CD4-positive, alpha-beta T cell treated with Interleukin-2 at 100 ng/mL for 4 hours (primary cell): ENCODE measurements around the gene SMIM14.
"Not testable (repeated sequence)": the region's sequence is repeated elsewhere in the genome, so short reads cannot be mapped to it uniquely, and the experiment has no call there.

Experiments
- DNase-seq: peaks from one replicate; pipeline ENCODE4 v3.0.0-alpha.2; 2020; ENCODE audit warnings: low spot score

SMIM14 gene

DNA sequence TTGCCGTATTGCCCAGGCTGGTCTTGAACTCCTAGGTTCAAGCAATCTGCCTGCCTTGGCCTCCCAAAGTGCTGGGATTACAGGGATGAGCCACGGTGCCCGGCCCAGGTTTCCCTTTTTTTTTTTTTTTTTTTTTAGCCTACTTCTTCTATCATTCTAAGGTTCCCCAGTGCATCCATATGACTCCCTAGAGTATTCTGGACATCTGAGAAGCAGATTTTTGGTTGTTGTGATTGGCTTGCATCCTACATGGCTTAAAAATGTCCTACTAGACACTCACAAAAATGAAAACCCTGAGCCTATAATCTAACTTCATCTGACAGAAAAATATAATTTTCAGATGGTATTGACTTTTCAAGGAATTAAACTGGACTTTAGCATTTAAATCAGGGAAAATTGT is 41.7 kb downstream of the SMIM14 start:
- no peak for DNase-seq

DNA sequence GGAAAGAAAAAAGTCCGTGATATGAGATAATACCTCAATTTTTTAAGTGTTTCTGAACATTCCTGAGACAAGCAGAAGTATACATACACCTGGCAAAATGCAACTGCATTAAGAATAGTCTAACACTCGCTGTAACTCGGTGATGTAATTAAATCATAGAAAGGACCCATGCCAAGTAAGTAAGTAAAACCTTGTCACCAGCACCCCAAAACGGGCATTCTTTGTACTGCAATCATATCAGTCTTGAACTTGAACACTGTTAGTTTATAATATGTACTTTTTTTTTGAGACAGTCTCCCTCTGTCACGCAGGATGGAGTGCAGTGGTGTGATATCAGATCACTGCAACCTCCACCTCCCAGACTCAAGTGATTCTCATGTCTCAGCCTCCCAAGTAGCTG is 47.4 kb downstream of the SMIM14 start:
- DNase-seq: no peak

DNA sequence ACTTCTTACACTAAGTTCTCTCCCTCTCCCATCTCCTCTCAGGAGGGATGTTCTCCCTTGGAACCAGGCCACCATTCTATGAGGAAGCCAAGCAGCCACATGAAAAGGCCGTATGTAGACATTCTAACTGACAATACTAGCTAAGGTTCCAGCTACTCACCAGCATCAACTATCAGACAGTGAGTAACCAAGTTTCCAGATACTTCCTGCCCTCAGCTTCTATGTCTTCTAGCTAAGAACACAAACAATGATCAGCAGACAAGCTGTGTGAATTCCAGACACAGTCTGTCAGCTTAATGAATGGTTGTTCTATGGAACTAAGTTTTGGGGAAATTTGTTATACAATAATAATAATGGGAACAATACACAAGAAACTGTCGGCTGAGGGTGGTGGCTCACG is 50.8 kb downstream of the SMIM14 start:
- DNase-seq: no peak

DNA sequence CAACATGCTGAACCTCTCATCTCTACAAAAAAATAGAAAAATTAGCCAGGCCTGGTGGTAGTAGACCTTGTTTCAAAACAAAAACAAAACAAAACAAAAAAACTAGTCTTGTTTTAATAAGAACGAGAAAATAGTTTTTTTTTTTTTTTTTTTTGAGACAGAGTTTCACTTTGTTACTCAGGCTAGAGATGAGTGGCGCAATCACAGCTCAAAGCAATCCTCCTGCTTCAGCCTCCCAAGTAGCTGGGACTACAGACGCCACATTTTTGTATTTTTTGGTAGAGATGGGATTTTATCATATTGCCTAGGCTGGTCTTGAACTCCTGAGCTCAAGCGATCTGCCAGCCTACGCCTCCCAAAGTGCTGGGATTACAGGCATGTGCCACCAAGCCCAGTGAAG is 63.7 kb downstream of the SMIM14 start:
- DNase-seq: no peak

DNA sequence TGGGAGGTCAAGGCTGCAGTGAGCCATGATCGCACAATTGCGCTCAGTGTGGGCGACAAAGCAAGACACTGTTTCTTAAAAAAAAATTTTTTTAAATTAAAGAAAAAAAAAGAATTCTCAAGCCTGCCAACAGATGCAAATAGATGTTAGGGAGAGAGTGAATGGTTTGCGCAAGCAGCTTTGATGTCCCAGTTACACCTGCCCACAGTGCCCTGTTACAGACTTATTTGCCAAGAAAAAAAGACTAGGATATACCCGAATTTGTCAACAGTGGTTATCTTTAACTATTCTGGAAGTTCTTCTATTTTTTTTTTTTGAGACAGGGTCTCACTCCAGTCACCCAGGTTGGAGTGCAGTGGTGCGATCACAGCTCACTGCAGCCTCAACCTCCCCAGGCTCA is 67.2 kb downstream of the SMIM14 start:
- no peak for DNase-seq

DNA sequence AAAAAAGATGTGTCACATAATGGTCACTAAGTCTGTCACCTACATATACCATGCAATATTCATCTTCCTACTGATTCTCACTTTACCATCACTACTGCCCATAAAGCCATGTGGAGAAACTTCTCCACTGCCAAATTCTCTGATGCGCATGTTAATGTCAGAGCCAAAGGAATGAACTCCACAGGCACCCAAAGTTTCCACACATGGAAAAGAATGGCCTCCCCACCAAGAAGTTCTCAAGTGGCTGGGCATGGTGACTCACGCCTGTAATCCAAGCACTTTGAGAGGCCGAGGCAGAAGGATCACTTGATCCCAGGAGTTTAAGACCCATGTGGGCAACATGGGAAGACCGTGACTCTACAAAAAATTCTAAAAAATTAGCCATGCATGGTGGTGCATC is 67.6 kb downstream of the SMIM14 start:
- no peak for DNase-seq

DNA sequence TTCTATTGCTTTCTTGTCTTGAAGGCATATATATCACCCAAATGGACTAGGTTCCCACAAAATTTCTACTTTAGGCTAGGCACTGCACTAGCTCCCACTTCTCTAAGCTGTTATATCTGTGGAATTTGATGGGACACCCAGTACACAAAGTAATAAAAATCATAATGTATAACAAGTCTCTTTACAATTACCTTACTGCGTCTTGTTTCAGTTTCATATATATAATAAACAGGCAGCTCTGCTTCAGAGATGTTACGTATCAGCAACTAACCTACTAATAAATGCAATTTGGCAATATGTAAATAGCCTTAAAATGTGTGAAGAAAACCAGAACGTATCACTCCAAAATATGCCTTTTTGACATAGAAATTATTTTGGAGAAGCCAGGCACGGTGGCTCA is 69.5 kb downstream of the SMIM14 start:
- no peak for DNase-seq

DNA sequence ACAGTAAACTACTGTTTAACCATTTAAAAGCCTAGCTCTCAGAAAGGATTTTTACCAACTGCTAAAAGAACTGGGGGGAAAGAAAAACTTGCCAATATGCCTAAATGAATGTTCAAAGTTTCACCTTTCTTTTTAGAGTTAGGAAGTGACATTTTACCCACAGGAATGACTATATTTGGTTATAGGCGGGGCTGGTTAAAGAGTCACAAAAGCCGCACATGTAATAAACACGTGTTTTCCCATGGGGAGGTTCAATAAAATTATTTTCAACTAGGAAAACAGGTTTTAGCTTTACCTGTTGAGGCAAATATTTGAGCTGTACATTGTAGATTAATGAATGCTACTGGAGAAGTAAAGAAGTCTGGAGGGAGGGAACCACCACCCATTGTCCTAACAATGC is 69.9 kb downstream of the SMIM14 start:
- DNase-seq: peak; percentile 10

DNA sequence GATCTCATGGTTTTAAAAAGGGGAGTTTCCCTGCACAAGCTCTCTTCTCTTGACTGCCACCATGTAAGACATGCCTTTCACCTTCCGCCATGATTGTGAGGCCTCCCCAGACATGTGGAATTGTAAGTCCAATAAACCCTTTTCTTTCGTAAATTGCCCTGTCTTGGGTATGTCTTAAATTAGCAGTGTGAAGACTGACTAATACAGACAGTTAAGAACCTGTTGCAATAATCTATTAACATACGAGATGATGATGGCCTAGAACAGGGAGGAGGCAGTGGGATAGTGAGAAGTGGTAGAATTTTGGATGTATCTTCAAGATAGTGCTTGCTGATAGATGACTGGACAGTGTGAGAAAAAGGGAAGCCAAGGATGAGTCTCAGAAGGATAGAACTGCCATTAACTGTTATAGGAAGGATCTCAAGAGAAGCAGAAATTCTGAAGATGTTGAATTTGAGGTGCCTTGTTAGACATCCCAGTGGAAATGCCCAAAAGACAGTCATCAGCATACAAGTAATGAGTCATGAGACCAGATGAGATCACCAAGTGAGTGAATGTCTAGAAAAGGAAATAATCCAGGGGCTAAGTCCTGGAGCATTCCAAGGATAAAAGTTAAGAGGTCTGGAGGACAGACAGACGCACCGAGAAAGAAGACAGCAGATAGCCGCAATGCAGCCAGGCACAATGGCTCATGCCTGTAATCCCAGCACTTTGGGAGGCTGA is 72.6 kb downstream of the SMIM14 start:
- no peak for DNase-seq

DNA sequence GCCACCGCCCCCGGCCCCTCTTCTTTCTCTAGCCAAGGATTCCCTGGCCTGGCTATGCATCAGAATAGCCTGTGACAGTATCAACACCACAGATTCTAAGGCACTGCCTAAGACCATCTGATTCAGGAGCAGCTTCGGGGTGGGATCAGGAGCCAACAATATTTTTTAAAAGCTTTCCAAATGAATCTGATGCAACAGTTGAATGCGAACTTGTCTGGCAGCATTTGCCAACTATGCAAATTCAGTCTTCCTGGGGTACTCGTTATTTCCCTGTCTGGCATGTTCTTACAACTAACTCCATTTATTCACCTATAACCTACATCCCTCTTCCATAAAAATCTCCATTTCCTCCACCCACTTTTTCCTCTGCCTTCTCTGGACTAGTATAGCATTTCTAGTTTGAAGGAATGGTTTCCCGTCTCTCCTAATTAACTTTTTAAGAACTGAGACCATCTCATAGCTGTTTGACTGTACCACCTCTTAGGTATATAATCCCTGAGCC is 75.3 kb downstream of the SMIM14 start:
- DNase-seq: no peak

DNA sequence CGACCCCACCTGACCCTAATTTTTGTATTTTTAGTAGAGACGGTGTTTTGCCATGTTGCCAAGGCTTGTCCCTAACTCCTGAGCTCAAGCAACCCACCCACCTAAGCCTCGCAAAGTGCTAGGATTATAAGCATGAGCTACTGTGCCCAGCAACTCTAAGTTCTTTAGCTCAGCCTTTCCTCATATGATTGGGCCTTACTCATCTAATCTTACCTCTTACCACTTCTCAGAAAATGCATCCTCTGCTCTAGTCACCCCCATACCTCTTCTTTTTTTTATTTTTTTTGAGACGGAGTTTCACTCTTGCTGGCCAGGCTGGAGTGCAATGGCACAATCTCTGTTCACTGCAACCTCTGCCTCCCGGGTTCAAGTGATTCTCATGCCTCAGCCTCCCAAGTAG is 75.9 kb downstream of the SMIM14 start:
- no peak for DNase-seq

DNA sequence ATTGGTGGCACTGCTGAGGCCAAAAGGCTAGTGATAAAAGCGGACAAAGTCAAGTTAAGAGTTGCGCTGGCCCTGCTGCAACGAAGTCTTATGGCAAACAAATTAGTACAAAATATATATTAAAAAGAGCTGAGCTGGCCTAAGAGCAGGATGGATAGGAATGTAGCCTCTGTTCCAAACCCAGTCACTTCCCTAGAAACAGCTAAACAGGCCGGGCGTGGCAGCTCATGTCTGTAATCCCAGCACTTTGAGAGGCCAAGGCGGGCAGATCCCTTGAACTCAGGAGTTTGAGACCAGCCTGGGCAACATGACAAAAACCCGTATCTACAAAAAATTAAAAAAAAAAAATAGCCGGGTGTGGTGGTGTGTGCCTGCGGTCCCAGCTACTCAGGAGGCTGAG is 79.0 kb downstream of the SMIM14 start:
- DNase-seq: no peak

DNA sequence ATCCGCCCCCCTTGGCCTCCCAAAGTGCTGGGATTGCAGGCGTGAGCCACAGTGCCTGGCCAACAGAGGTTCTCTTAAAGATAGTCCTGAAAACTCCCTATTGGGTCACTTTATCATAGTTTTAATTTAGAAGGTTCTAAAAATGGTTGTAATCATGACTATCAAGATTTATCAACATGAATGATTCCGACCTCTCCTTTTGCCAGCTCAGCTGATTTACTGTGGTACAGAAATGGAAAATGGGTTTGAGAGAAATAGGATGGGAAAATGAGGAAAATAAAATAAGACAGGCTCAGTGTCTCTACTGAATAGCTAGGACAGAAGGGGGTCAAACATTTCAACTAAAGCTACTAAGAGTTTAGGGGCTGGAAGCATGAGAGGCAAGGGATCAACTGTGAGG is 83.2 kb downstream of the SMIM14 start:
- DNase-seq: no peak

DNA sequence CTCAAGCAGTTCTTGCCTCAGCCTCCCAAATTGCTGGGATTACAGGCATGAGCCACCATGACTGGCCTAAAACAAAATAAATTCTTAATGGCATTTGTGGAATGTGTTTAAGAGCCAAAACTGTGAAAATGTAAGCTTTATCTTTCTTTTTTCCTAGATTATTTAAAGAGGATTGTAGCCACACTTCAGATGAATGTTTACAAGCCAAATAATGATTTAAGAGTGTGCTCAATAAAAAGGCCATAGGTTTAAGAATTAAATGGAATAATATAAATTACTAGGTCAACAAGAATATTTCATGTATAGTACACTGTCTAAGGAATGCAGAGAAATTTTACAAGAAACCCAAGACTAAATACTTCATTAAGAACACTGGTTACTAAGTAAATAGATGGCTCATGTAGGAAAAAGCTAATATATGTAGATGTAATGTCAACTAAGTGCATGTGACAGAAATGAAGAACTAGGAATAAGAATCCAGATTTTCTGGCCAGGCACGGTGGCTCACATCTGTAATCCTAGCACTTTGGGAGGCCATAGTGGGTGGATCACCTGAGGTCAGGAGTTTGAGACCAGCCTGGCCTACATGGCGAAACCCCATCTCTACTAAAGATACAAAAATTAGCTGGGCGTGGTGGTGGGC is 90.1 kb downstream of the SMIM14 start:
- DNase-seq: no peak

DNA sequence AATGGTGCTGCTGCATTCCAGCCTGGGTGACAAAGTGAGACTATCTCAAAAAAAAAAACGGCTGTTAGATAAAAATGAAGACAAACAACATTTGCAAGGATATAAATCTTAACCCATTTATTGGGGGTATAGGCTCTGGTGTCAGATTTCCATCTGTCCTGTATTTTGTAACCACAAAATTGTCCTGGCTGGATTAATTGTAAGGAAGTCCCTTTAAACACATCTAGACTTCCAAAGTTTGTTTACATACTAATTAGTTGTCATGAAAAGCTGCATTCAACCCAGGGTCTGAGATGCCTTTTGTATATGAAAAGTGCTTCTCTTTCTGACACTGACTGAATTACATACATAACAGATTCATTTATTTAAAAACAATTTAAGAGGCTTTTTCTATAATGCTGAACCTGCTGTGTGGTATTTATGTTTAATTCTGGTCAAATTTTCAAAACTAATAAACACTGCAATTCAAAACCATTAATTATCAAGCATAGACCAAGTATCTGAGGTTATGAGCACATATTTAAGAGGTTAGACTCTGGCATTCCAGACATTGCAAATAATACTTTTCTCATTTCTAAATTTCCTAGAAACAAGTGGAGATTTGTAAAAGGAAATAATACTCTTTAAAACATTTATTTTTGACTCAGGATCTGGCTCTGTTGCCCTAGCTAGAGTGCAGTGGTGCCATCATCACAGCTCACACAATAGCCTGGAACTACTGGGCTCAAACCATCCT is 93.9 kb downstream of the SMIM14 start:
- no peak for DNase-seq

DNA sequence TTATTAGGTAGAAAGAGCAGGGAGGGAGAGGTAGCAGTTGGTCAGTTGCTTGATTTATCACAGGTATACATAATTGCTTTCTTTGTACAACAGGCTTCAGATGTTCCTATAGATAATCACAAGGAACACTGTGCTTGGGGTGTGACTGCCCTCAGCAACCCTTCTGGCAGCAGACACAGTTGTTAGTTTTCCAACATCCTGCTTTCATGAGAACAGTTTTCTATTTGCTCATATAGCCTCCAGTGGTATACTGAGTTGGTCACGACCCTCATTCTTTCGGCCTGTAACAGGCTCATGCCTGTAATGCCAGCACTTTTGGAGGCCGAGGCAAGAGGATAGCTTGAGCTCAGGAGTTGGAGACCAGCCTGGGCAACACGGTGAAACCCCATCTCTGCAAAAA is 94.6 kb downstream of the SMIM14 start:
- not testable (repeated sequence) for DNase-seq

DNA sequence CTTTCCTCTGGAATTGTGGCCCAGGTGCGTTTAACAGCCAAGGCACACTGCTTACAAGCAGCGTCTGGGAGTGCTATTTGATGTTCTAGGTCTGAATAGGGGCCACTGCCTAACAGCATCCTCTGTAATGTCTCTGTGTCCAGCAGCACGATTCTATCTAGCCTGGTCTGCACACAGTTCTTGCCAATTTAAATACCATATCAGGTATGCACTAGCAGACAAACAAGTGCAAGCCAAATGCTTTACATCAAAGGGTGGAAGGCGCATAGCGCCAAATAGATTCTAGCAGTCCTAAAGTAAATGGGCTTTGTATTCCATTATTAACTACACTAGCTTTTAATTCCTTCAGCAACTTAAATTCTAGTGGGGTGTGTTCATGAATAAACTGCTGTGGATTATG is 95.6 kb downstream of the SMIM14 start:
- DNase-seq: no peak

DNA sequence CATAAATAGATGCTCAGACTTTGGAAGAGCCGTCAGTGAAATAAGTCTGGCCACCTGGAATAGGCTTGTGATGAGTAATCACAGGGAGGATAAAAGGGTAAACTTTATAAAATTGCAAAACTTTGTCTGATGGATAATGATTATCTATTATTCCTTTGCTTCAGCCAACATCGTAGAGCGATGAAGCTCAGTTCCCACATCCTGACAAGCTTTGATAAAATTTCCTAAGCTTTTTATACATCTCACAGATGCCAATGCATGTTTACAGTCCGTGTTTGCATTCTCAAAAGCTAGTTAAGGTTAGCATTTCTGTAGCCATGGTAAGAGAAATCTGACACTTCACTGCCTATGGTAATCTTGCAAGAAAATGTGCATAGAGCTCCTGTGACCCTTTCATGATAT is 96.1 kb downstream of the SMIM14 start:
- no peak for DNase-seq

DNA sequence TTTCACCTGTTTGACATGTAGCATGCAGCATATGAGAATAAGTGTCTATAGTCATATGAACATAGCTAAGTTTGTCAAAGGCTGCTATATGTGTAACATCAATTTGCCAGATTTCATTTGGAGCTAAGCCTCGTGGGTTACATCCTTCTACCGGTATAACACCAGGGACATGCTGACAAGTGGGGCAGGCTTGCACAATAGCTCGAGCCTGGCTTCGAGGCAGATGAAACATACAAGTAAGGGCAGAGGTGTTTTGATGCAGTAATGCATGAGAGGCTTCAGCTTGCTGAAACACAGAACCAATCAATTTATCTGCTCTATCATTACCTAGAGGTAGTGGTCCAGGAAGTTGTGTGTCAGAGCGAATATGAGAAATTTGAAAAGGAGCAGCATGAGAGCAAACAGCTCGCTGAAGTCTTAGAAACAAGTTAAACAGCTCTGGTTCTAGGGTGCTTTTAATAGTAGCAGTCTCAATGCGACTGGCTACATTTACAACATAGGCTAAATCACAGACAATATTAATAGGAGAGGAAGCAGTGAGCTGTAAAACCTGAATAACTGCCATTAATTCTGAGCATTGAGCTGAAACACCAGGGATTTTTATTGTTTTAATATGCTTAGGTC is 96.6 kb downstream of the SMIM14 start:
- DNase-seq: no peak

DNA sequence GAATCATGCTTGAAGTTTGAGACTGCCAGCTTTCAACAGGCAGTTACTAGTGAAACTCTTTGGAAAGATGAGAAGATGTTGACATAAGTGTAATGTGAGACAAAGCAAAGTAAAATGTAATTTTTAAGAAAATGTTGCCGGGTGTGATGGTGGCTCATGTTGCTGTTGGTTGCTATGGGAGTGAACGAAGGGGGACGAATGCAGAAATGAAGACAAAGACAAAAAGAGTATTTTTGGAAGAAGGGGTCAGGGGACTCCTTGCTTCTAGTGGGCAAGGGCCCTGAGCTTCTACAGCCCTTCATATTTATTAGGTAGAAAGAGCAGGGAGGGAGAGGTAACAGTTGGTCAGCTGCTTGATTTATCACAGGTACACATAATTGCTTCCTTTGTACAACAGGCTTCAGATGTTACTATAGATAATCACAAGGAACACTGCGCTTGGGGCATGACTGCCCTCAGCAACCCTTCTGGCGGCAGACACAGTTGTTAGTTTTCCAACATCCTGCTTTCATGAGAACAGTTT is 99.5 kb downstream of the SMIM14 start:
- no peak for DNase-seq

DNA sequence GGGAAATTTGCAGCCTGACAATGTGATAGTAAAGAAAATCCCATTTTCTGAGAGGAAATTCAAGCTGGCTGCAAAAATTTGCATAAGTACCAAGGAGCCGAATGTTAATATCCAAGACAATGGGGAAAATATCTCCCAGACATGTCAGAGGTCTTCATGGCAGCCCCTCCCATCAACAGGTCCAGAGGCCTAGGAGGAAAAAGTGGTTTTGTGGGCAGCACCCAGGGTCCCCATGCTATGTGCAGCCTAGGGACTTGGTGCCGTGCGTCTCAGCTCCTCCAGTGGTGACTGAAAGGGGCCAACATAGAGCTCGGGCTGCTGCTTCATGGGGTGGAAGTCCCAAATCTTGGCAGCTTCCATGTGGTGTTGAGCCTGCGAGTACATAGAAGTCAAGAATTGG is 105.1 kb downstream of the SMIM14 start:
- DNase-seq: no peak

DNA sequence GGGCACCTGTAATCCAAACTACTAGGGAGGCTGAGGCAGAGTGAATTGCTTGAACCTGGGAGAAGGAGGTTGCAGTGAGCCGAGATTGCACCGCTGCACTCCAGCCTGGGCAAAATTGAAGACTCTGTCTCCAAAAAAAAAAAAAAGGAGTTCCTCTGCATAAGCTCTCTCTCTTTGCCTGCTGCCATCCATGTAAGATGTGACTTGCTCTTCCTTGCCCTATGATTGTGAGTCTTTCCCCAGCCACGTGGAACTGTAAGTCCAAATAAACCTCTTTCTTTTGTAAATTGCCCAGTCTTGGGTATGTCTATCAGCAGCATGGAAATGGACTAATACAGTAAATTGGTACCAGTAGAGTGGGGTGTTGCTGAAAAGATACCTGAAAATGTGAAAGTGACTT is 106.4 kb downstream of the SMIM14 start:
- DNase-seq: not testable (repeated sequence)

DNA sequence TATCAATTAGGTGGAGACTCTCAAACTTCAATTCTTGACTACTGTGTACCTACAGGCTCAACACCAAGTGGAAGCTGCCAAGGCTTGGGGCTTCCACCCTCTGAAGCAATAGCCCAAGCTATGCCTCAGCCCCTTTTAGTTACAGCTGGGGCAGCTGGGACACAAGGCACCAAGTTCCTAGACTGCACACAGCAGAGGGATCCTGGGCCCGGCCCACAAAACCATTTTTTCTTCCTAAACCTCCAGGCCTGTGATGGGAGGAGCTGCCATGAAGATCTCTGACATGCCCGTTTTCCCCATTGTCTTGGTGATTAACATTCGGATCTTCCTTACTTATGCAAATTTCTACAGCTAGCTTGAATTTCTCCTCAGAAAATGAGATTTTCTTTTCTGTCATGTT is 108.0 kb downstream of the SMIM14 start:
- no peak for DNase-seq
